ENCODE results near the gene RAB11FIP3.
"Not testable (repeated sequence)": the region's sequence is repeated elsewhere in the genome, so short reads cannot be mapped to it uniquely, and the experiment has no call there.

- TF ChIP-seq, protein P1, sequence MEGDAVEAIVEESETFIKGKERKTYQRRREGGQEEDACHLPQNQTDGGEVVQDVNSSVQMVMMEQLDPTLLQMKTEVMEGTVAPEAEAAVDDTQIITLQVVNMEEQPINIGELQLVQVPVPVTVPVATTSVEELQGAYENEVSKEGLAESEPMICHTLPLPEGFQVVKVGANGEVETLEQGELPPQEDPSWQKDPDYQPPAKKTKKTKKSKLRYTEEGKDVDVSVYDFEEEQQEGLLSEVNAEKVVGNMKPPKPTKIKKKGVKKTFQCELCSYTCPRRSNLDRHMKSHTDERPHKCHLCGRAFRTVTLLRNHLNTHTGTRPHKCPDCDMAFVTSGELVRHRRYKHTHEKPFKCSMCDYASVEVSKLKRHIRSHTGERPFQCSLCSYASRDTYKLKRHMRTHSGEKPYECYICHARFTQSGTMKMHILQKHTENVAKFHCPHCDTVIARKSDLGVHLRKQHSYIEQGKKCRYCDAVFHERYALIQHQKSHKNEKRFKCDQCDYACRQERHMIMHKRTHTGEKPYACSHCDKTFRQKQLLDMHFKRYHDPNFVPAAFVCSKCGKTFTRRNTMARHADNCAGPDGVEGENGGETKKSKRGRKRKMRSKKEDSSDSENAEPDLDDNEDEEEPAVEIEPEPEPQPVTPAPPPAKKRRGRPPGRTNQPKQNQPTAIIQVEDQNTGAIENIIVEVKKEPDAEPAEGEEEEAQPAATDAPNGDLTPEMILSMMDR (conservative IDR thresholded peaks at IDR 0.05), result peak; percentile 1; the same call in 1 of the 2 replicates
- not testable (repeated sequence) for TF ChIP-seq ZFX (IDR thresholded peaks at IDR 0.05)
Observed at GRCh38 chr16:387761-388666, 37.4 kb upstream of the RAB11FIP3 start.

Measured in C4-2B (cell line).